Suppressor macrophage (primary cell): ENCODE measurements around the gene CYP26B1.

Source experiments
- DNase-seq, 4 experiments: peaks; one replicate each; pipeline ENCODE4 v3.0.0-alpha.2; 2020 to 2022

Gene CYP26B1

DNA sequence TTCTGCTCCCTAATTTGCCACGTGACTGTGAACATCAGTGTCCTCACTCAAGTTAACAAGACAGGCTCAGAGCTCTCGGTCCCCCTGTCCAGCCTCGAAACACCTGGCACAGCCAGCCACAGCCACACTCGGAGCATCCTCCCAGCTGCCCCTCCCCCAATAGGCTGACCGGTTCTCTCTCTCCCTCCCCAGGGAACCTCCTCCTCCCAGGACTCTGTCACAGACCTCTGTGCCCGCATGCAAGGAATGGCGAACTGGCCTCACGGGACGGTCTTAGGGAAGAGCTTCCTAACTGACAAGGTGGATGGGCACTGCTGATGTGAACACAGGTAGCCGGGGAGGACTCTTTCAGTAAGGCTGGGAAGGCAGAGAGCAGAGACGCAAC is 18.8 kb downstream of the CYP26B1 start:
- DNase-seq, result no peak

DNA sequence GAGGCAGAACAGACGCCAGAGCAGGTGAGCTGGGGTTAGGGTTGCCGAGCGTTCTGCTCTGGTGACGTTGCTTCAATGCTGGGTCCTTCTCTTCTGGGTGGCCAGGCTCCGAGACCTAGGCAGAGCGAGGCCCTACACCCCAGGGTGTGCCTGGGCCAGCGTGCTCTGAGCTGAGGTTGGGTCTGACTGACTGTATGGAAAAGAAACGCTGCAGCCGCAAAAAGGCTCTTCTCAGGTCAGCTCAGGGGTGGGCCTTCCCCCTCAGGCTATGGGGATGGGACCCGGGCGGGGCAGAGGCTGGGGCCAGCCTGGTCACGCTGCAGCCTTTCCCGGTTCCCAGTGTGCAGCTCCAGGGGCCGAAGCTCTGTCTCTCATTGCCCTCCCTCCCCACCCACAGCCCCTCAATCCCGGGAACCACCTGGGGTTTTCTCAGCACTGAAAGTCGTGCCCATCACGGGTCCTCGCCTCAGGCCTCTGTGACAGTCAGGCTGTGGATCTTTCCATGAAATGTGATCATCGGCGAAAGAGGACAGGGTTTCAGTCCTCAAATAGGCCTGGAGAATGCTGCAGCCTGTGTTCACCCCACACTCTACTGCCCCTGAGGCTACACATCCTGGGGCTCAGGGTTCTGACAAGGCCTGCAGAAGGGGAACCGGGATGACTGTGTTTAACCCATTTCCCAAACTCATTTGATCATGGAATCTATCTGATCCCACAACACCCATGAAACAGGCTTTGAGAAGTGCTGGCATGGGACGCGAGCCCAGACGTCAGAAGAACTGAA is 19.4 kb downstream of the CYP26B1 start:
- DNase-seq, result no peak

DNA sequence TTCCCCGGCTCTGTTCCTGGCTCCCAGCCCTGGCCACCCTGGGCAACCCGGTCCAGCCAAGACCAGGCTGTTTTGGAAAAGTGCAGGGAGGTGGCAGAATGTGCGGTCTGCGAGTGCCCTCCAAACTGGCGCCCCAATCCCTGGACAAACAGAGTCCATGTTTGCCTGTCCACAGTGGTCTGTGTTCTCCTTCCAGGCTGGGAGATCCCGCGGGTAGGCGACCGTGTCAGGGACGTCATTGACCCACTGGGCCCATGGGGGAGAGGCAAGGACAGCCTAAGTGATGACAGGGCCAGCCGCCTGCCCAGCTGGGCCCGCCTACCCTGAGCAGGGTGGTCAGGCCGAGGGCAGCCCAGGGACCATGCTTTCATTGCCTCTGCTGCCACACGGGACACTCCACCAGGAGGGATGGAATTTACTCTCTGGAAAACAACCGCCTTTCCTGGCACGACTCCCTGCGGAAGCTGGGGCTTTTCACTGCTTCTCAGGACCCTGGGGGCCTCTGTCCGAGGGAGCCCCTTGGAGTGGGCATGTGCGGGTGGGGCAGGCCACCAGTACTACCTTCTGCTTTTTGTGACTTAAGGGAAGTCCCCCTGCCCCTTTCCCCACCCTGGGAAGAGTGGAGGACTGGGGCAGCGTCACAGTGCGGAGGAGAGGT is 20.1 kb downstream of the CYP26B1 start:
- DNase-seq, result no peak

DNA sequence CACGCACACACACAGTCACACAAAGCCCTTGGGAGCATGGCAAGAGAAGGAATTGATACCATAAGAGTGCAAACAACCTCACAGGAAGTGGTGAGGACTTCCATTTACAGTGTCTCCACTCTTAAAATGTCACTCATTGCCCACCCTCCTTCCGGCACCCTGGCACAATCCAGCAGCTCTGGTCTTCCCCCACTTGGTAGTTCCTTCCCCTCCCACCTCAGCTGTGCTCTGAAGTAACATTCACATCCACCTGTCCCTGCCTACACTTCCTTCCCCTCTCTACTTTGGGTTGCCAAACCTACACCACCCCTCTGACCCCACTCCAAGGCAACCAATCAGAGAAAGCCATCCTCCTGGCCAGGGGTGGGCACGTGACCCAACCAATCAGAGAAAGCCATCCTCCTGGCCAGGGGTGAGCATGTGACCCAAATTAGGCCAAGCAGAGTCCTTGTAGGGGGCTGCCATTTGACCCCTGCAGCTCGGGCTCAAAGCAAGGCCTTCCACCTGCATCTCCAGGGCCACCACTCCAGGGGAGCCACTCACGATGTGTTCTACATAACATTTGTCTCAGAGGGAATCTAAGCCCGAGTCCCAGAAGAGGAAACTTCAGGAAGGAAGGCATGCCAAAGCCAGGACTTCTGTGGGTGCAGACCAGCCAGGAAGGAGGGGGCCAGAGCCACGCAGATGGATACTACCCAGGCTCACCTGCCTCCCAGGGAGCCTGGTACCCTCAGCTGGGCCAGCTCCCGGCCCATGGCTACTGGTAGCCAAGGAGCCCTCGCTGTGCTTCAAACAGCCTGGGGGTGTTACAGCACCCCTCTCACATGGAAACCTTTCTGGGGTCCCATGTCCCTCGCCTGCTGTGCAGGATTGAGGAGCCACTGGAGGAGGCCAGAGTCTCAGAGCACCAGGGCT is 21.2 kb downstream of the CYP26B1 start:
- DNase-seq, result no peak

DNA sequence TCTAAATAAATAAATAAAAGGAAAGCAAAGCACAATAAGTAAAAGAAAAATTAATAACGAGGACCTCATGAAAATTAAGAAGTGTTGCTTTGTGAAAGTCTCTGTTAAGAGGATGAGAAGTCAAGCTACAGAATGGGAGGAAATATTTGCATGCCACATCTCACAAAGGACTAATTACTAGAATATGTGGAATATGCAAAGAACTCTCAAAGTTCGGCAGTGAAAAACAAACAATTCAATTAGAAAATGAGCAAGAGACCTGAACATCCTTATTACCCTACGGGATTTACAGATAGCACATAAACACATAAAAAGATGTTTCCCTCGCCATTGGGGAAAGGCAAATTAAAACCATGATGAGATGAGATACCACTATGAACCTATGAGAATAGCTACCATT is 23.3 kb downstream of the CYP26B1 start:
- no peak for DNase-seq

DNA sequence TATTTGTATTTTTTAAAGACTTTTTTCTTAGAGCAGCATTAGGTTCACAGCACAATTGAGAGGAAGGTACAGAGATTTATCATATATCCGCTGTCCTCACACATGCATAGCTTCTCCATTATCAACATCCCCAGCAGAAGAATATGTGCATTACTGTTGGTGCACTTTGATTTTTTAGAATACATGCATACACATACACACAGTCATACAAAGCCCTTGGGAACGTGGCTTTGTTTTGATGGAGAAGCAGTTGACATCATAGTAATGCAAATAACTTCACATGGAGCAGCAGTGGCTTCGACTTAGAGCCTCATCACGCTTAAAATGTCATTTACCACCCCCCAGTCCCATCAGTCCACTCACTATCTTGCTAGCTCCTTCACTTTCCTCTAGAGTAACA is 26.5 kb downstream of the CYP26B1 start:
- no peak for DNase-seq

DNA sequence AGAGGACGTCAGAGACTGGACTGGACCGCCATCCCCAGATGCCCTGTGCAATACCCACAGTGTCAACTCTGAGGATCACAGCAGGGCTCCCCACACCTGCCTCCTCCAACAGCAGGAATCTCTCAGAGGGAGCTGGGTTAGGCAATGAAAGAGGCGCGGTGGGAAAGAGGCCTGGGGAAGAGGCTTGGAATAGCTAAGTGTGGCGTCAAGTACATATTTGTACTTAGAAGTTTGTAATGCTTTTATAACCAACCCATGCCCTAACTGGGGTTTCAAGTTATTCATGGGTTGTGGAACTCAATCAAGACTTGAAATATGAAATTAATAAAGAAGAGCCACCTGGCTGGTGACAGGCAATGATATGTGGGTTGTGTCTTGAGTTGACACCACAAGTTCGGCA is 28.7 kb downstream of the CYP26B1 start:
- no peak for DNase-seq

DNA sequence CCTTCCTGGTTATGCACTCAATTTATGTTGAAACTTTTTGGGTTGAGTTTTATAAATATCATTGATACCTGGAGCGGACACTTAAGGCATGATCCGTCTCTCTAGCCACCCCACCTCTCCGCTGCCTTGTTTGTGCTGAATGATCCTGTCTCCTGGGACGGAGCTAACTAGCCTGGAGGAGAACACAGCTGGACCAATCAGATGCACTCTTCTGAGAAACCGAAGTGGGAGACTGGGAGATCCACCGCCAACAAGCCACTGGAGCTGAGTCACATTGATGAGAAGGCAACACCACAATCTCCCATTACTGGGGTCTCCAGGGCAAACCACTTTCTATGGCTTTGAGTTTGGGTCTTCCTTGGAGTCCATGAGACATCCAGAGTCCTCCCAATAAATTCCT is 29.3 kb downstream of the CYP26B1 start:
- DNase-seq, result no peak

DNA sequence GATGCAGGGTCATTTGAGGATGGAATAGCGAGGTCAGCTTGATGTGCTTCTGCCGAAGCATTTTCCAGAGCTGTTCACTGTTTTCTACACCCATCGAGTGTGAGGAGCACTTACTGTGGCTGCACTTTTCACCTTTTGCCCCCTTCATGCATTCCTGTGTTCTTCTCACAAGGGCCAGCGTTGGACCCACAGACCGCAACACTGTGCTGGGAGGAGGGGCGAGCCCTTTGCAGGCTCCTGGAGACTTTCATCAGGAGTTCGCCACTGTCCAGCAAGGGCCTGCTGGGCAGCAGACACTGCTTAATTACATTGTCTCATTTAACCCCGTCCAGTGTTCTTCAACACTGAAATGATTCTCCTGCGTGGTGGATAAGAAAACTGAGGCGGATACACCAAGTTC is 29.9 kb downstream of the CYP26B1 start:
- no peak for DNase-seq

DNA sequence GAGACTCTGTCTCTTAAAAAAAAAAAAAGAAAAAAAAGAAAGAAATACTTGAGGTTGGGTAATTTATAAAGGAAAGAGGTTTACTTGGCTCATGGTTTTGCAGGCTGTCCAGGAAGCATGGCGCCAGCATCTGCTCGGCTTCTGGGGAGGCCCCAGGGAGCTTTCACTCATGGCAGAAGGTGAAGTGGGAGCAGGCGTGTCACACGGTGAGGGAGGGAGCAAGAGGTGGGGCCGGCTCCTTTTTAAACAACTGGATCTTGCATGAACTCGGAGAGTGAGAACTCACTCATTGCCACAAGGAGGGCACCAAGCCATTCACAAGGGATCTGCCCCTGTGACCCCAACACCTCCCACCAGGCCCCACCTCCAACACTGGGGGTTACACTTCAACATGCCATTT is 30.6 kb downstream of the CYP26B1 start:
- no peak for DNase-seq

DNA sequence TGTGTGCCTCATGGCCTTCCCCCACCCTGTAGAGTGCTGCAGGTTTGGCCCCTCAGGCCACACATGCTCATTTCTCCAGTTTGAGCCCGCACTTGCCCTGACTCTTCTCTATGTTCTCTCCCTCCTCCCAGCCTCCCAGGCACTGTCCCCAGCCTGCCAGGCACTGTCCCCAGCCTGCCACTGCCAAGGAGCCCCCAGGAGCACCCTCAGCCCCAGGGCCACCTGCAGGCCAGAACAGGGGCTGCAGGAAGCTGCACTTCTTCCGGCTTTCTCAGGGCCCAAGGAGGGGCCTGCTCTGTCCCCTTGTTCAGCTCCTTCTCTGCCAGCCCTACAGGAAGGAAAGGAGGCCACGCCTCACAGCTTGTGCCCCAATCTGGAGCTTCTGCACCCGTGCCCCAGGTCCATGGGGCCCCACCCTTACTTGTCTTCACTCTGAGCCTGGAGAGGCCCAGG is 31.6 kb downstream of the CYP26B1 start:
- no peak for DNase-seq

DNA sequence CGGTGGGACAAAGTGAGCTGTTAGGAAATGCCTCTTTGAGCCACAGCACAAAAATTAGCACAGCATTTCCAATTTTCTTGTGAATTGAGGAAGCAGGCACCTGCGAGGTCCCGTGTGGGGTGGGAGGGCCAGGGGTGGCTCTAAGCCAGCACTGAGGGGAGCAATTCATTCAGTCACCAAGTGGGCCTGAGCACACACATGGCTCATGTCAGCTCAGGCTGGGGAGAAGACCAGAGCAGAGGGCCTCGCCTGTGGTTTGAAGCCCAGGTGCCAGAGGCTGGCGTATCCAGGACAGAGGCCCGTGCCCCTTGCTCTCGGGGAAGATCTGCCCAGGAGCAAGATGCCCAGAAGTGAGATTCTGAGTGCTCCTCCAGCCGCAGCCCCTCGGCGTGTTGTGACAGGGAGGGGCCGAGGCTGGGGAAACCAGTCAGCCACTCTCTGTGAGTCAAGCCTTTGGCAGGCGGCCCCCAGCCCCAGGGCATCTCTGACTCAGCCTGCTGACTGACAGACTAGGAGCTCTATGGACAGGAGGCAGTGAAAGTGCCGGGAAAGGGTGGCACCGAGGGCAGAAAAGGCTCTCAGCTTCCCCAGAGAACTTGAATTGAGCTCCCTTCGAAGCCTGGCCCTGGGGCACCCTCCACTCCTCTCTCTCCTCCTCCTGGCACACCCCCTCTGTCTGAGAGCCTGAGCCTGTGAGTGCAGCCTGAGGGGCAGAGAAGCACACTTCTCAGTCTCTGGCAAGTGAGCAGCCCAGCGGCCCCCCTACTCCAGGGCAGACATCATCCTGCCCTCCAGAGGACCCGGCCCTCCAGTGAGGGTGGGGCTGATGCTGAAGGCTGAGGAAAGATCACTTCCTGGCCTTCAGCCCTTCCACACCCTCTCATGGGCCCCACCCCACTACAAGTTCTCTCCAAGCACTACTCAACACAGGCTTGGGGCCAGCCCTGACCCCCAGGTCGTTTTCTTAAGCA is 32.3 kb downstream of the CYP26B1 start:
- no peak for DNase-seq

DNA sequence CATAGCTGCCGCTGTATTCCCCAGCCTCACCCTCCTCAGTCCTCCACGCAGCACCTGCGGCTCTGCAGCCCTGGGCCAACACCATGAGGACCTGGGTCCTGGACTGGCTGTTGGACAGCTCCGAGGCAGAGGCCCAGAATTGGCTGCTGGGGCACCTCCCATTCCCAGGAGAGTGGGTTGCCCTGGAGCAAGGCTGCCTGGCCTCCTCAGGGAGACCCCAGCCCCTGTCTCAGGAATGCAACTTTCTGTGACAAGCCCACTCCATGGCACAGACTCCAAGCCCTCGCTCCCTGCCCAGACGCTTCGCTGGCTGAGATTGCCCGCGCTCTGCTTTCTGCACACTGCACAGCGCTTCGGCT is 33.0 kb downstream of the CYP26B1 start:
- DNase-seq, result no peak

DNA sequence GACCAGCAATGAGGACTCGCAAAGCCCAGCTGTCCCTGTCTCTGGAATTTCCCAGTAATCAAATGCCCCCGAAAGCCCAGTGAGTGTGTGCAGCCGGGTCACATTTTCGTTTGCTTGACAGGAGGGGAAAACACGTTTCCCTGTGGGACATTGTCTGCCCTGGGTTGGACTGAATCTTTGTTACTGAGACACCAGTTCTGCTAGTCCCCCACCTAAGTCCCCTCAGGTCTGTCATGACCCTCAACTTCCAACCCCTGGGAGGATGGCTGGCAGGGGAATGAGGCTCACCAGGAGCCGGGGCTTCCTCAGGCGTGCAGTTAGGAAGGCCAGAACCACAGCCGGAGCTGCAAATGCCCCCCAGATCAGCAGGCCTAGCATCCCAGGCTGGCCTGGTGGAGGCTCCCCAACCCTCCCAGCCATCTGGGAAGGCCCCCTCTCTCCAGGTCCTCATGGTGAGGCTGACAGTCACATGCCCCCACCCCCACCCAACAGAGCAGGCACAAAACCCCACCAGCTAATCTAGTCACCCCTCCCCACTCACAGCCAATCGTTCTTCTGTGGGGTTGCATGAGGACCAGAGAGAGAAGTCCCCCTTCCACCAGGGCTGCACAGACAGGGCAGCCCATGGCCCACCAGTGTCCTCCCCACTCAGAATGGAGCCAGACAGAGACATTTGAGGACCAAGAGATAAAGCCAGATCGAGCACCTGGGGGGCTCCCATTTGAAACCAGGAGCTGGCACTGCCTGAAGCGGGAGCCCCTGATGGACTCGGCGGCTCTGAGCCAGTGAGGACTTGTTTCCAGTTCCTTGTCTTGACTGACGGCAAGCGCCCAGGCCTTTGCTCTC is 33.6 kb downstream of the CYP26B1 start:
- DNase-seq, result no peak

DNA sequence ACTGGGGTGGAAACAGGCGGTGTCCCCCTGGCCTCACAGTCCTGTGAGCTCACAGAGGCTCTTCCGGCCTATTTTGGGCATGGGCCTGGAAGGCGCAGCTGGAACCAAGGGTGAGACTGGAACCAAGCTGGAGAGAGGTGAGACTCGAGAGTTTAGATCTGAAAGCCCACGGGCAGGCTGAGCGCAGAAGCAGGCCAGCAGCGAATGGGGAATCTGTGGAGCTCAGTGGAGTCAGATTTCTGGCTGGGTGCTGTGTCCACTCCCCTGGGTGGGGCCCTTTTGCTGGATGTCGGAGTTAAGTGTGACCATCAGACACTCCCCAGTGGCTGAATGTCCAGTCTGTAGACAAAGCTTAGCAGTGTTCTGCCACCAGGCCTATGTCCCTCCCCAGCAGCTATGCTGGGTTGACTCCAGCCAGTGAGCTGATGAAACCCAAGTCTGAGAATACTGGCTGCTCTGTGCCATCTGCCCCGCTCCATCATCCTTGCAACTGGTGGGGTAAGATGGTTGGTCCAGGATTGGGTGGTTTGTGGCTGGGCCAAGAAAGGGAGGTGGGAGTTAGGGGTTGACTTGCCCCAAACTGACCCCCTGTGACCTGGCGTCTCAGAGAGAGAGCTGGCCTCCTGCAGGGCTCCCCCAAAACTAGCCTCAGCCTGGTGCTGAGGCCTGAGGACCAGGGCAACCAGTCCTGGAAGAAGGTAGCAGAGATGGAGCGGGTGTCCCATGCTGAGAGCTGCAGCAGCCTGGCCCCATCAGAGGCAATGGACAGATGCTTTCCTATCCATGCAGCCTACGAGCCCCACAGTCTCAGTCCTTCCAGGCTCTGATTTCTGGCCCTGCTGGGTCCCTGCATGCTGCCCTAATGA is 34.4 kb downstream of the CYP26B1 start:
- DNase-seq, result no peak

DNA sequence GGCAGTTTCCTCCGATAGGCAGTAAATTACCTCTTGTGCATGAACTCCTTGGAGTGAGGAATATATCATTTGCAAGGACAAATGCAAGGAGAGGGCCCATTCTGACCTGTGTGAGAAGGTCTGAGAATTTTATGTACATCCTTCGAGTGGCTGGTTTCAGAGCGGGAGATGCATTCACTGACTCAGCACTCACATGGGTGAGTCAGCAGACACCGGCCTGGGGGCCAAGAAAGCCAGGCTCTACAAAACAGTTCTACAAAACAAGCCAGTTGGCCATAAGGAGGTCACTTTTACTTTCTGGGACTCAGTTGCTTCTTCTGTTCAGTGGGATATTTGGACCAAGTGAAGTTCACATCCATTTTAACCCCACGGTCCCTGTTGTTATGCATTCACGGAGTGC is 35.3 kb downstream of the CYP26B1 start:
- DNase-seq, result no peak

DNA sequence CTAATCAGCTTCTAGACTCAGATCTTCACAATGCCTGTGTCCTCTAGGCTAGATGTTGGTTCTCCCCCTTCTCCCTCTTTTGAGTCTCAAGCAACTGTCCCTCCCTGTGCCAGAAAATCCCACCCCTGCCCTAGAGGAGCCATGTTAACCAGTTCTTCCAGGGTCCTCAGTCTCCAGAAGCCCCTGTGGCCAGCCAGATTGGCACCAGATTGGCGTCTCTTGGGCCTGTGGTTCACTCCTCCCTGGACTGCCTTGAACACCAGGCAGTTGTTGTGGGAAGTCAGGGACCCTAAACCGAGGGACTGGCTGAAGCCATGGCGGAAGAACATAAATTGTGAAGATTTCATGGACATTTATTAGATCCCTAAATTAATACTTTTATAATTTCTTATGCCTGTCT is 36.6 kb downstream of the CYP26B1 start:
- no peak for DNase-seq

DNA sequence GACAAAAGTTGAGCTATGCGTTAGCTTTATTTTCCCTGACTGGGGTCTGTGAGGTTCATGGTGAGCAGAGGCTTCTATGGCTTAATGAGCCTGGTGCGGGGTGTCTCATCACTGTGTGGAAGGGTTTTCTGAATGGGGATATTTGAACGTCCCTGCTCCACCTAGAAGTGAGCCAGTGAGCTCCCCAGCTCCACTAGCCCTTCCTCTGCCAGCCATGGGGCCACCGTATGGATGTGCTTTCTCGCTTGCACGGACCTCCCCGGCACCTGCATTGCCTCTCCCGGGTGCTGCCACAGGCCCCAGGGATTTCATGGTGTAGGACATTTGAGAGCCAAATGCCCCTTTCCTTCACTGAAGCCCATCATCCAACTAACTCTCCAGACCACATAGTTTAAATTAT is 37.8 kb downstream of the CYP26B1 start:
- DNase-seq, result no peak

DNA sequence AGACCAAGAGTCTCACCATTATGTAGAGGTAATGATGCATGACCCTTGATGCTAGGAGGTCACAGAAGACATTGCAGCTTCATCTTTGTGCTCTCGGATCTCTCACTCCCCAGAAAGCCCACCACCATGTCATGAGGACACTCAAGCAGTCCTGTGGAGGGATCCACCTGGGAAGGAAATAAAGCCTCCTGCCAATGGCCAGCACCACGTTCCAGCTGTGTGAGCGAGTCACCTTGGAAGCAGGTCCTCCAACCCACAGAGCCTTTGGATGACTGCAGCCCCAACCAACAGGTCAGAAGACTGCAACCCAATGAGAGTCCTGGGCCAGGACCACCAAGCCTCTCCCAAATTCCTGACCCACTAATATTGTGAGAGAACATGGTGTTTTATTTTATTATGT is 38.4 kb downstream of the CYP26B1 start:
- no peak for DNase-seq

DNA sequence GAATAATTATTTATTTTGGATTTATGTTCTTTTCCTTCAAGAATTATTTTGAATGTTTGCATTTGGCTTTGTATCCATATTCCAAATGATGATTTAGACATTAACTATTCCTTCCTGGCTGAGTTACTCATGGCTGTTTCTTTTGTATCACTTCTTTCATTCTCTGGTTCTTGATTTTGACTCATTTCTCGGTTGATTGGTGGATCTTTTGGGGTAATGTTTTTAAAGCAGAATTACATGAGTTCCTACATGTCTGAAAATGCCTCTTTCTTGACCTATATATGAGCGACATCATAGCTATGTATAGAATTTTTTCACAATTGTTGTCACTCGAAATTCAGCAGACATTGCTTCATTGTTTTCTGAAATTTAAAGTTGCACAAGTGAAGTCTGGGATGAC is 39.5 kb downstream of the CYP26B1 start:
- no peak for DNase-seq
